GM12801 (cell line): ENCODE results near the gene WDR53.

Experiments
- CTCF ChIP-seq: IDR thresholded peaks from one replicate; pipeline ENCODE4 v1.5.1; 2011; ENCODE audit warnings: control low read depth; ENCODE audit not compliant: insufficient read length; ENCODE audit errors: extremely low read depth

Gene WDR53

GRCh38 chr3:196568246-196569002, at the start of gene WDR53, which contains the start of gene FBXO45:
TSS of gene WDR53 (minus strand) at chr3:196568554. CDS start at chr3:196561475, 7,079 bp downstream.
TSS of gene FBXO45 (plus strand) at chr3:196568660. CDS start at chr3:196568985, 325 bp downstream.
- no peak for TF ChIP-seq CTCF

- no peak for TF ChIP-seq CTCF
These were observed 48.9 kb upstream of the WDR53 start for GRCh38 chr3:196617256-196617655.

GRCh38 chr3:196611761-196612483, 43.6 kb upstream of the WDR53 start:
- no peak for TF ChIP-seq CTCF

- no peak for TF ChIP-seq CTCF
These were observed 41.6 kb upstream of the WDR53 start for GRCh38 chr3:196609805-196610515.

GRCh38 chr3:196609343-196609775, 41.0 kb upstream of the WDR53 start:
- TF ChIP-seq CTCF = no peak

GRCh38 chr3:196608693-196609092, 40.3 kb upstream of the WDR53 start:
- TF ChIP-seq CTCF = no peak

- no peak for TF ChIP-seq CTCF
These were observed 36.2 kb upstream of the WDR53 start for GRCh38 chr3:196604548-196604947.
